ENCODE results near the gene ERMARD.
A peak's percentile ranks its signal among the peaks of the same experiment; 100 is the strongest.

The ERMARD gene

GRCh38 chr6:169723991-169724493, 27.4 kb upstream of the ERMARD start:
- no peak for DNase-seq (ENCODE audit: low read depth)
- TF ChIP-seq CTCF (IDR thresholded peaks at IDR 0.05; ENCODE audit: control insufficient read depth, extremely low read depth, insufficient read depth), result no peak
- peak overlapping the region; percentile 35; the same call in 1 of the 2 replicates for H3K4me3 ChIP-seq (ENCODE audit: low read depth, low read length)

GRCh38 chr6:169724494-169725124, 26.8 kb upstream of the ERMARD start, which contains the start of gene PHF10:
PHF10 (minus strand) TSS chr6:169724500; CDS start chr6:169723931, 569 bp downstream.
- no peak for DNase-seq (ENCODE audit: low read depth)
- no peak for TF ChIP-seq CTCF (IDR thresholded peaks at IDR 0.05; ENCODE audit: control insufficient read depth, extremely low read depth, insufficient read depth)
- peak within 1 kb of the TSS; percentile 78 for H3K4me3 ChIP-seq (ENCODE audit: low read depth, low read length)

GRCh38 chr6:169725125-169726048, 26.0 kb upstream of the ERMARD start:
- no peak for DNase-seq (ENCODE audit: low read depth)
- H3K4me3 ChIP-seq (ENCODE audit: low read depth, low read length), result peak overlapping the region; percentile 15; the same call in 1 of the 2 replicates
- no peak for TF ChIP-seq CTCF (IDR thresholded peaks at IDR 0.05; ENCODE audit: control insufficient read depth, extremely low read depth, insufficient read depth)

- H3K4me3 ChIP-seq (ENCODE audit: low read depth, low read length), result no peak overlapping the region
- TF ChIP-seq CTCF (IDR thresholded peaks at IDR 0.05; ENCODE audit: control insufficient read depth, extremely low read depth, insufficient read depth), result no peak
- no peak for DNase-seq (ENCODE audit: low read depth)
Observed at GRCh38 chr6:169726049-169726400, 25.4 kb upstream of the ERMARD start.

GRCh38 chr6:169726963-169727362, 24.5 kb upstream of the ERMARD start:
- no peak for TF ChIP-seq CTCF (IDR thresholded peaks at IDR 0.05; ENCODE audit: control insufficient read depth, extremely low read depth, insufficient read depth)
- DNase-seq (ENCODE audit: low read depth), result no peak
- no peak overlapping the region for H3K4me3 ChIP-seq (ENCODE audit: low read depth, low read length)

- no peak overlapping the region for H3K4me3 ChIP-seq (ENCODE audit: low read depth, low read length)
- DNase-seq (ENCODE audit: low read depth), result no peak
- no peak for TF ChIP-seq CTCF (IDR thresholded peaks at IDR 0.05; ENCODE audit: control insufficient read depth, extremely low read depth, insufficient read depth)
Observed at GRCh38 chr6:169729961-169730360, 21.5 kb upstream of the ERMARD start.
